ENCODE measurements around the gene RGS8. TPM values are rescaled to one million over a fixed set of nuclear protein-coding genes. Genes with fewer than 3 reads are reported as not detected.

The RGS8 gene
- polyA plus RNA-seq, 1 of the 3 experiments (the other 2 are of a cell fraction), result not detected

- Histone ChIP-seq H3K4me3 (ENCODE audit: low read depth in 2 of 2, low read length in 1 of 2) (no peak overlapping the region), H3K9ac (no peak overlapping the region), H3K9me2 (no peaks in the 10 kb centered on the region), H2AFZ (ENCODE audit: low read depth) (no peak overlapping the region), H3K27me3 (ENCODE audit: insufficient read depth) (no peaks in the 10 kb centered on the region; the same call in 1 of the 2 replicates), H3K4me1 (ENCODE audit: control insufficient read depth in 1 of 2, insufficient read depth in 2 of 2, low read depth in 1 of 2, low read length in 1 of 2) (no peaks in the 10 kb centered on the region; a peak in 1 of 4 replicates), H3K27ac (ENCODE audit: low read depth in 2 of 2, low read length in 1 of 2) (no peak overlapping the region), H3K9me3 (no peaks in the 10 kb centered on the region), H3K4me2 (no peak overlapping the region), H3K36me3 (replicated peaks in 1 of 2; ENCODE audit: control insufficient read depth in 1 of 2, insufficient read depth in 2 of 2, low read length in 1 of 2) (no peaks in the 10 kb centered on the region), H3F3A (replicated peaks; ENCODE audit: insufficient read depth) (no peaks in the 10 kb centered on the region), H3K79me2 (ENCODE audit: insufficient read depth) (no peaks in the 10 kb centered on the region), H4K20me1 (ENCODE audit: insufficient read depth) (no peaks in the 10 kb centered on the region)
- CTCF ChIA-PET, result interaction anchor here (0.9 to 1.4 kb wide), 4 partner anchors 19 to 70 kb away, joined by 3 to 4 read pairs (median 4); no protein-coding TSS in a partner anchor
- POLR2A ChIA-PET, result no interaction called here
- TF ChIP-seq SIN3A (IDR thresholded peaks at IDR 0.05; ENCODE audit: borderline replicate concordance, low read depth, low read length) (no peak), PBX3 (IDR thresholded peaks at IDR 0.05) (no peak), MAX (IDR thresholded peaks at IDR 0.05; ENCODE audit: low read depth) (no peak)
- DNase-seq, result no peak
- WGBS (ENCODE audit: low lambda C conversion rate), result 55% methylated on average over 4 of the region's 4 CpGs
These were observed 32.6 kb upstream of the RGS8 start for GRCh38 chr1:182716740-182717720.

- Histone ChIP-seq H3K27me3 (ENCODE audit: insufficient read depth) (no peaks in the 10 kb centered on the region; the same call in 1 of the 2 replicates), H2AFZ (ENCODE audit: low read depth) (no peak overlapping the region), H4K20me1 (ENCODE audit: insufficient read depth) (no peaks in the 10 kb centered on the region), H3K79me2 (ENCODE audit: insufficient read depth) (no peaks in the 10 kb centered on the region), H3F3A (replicated peaks; ENCODE audit: insufficient read depth) (no peaks in the 10 kb centered on the region), H3K4me2 (no peak overlapping the region), H3K36me3 (replicated peaks in 1 of 2; ENCODE audit: control insufficient read depth in 1 of 2, insufficient read depth in 2 of 2, low read length in 1 of 2) (no peaks in the 10 kb centered on the region), H3K4me1 (ENCODE audit: control insufficient read depth in 1 of 2, insufficient read depth in 2 of 2, low read depth in 1 of 2, low read length in 1 of 2) (peaks cover 0 to 4% of the 10 kb centered on the region in 2 experiments; a peak in 1 of 4 replicates), H3K9me2 (no peaks in the 10 kb centered on the region), H3K4me3 (ENCODE audit: low read depth in 2 of 2, low read length in 1 of 2) (no peak overlapping the region), H3K27ac (ENCODE audit: low read depth in 2 of 2, low read length in 1 of 2) (no peak overlapping the region), H3K9me3 (no peaks in the 10 kb centered on the region), H3K9ac (no peak overlapping the region)
- TF ChIP-seq JUND (IDR thresholded peaks at IDR 0.05), result no peak
- ChIA-PET CTCF (no interaction called here), POLR2A (no interaction called here)
- WGBS (ENCODE audit: low lambda C conversion rate), result 38% methylated on average over 2 of the region's 2 CpGs
- no peak for DNase-seq
These were observed 31.1 kb upstream of the RGS8 start for GRCh38 chr1:182715531-182715930.

- Histone ChIP-seq H2AFZ (ENCODE audit: low read depth) (no peak overlapping the region), H3K9ac (no peak overlapping the region), H3K4me3 (ENCODE audit: low read depth in 2 of 2, low read length in 1 of 2) (no peak overlapping the region), H3K79me2 (ENCODE audit: insufficient read depth) (no peaks in the 10 kb centered on the region), H3K9me2 (no peaks in the 10 kb centered on the region), H3K27me3 (ENCODE audit: insufficient read depth) (no peaks in the 10 kb centered on the region; the same call in 1 of the 2 replicates), H3F3A (replicated peaks; ENCODE audit: insufficient read depth) (no peaks in the 10 kb centered on the region), H3K27ac (ENCODE audit: low read depth in 2 of 2, low read length in 1 of 2) (no peak overlapping the region), H3K36me3 (replicated peaks in 1 of 2; ENCODE audit: control insufficient read depth in 1 of 2, insufficient read depth in 2 of 2, low read length in 1 of 2) (no peaks in the 10 kb centered on the region), H3K4me1 (ENCODE audit: control insufficient read depth in 1 of 2, insufficient read depth in 2 of 2, low read depth in 1 of 2, low read length in 1 of 2) (peaks cover 0 to 4% of the 10 kb centered on the region in 2 experiments; a peak in 1 of 4 replicates), H4K20me1 (ENCODE audit: insufficient read depth) (no peaks in the 10 kb centered on the region), H3K9me3 (no peaks in the 10 kb centered on the region), H3K4me2 (no peak overlapping the region)
- DNase-seq, result no peak
- 67% methylated on average over 2 of the region's 2 CpGs for WGBS (ENCODE audit: low lambda C conversion rate)
- CTCF ChIA-PET, result no interaction called here
- POLR2A ChIA-PET, result no interaction called here
- no peak for TF ChIP-seq EZH2phosphoT487 (IDR thresholded peaks at IDR 0.05; ENCODE audit: borderline replicate concordance, low read depth)
- no peak for TF ChIP-seq YY1 (IDR thresholded peaks at IDR 0.05; ENCODE audit: low read depth)
- TF ChIP-seq TCF12 (IDR thresholded peaks at IDR 0.05), result no peak
- TF ChIP-seq TAF1 (IDR thresholded peaks at IDR 0.05; ENCODE audit: borderline replicate concordance, low read depth, low read length), result no peak
- TF ChIP-seq SMC3 (IDR thresholded peaks at IDR 0.05; ENCODE audit: low read depth, low read length), result no peak
- TF ChIP-seq GABPA (IDR thresholded peaks at IDR 0.05; ENCODE audit: low read depth), result no peak
- no peak for TF ChIP-seq ZBTB33 (IDR thresholded peaks at IDR 0.05; ENCODE audit: borderline replicate concordance, low read depth)
- no peak for TF ChIP-seq PBX3 (IDR thresholded peaks at IDR 0.05)
- TF ChIP-seq RFX5 (IDR thresholded peaks at IDR 0.05; ENCODE audit: low read length), result no peak
- no peak for TF ChIP-seq NRF1 (IDR thresholded peaks at IDR 0.05; ENCODE audit: low read depth, low read length)
- TF ChIP-seq EP300 (IDR thresholded peaks at IDR 0.05; ENCODE audit: borderline replicate concordance in 1 of 2, low read depth in 1 of 2, low read length in 1 of 2), result no peak
- no peak for TF ChIP-seq USF2 (IDR thresholded peaks at IDR 0.05; ENCODE audit: borderline replicate concordance, low read depth, low read length)
These were observed 30.2 kb upstream of the RGS8 start for GRCh38 chr1:182714546-182714945.

Measured in SK-N-SH (cell line).